CD4-positive, alpha-beta T cell treated with Interleukin-17A for 1 hour (primary cell): Measurements from ENCODE around the gene TENM4.

ENCODE experiments used
- DNase-seq: peaks from one replicate; pipeline ENCODE4 v3.0.0-alpha.2; 2020

TENM4 gene

DNA sequence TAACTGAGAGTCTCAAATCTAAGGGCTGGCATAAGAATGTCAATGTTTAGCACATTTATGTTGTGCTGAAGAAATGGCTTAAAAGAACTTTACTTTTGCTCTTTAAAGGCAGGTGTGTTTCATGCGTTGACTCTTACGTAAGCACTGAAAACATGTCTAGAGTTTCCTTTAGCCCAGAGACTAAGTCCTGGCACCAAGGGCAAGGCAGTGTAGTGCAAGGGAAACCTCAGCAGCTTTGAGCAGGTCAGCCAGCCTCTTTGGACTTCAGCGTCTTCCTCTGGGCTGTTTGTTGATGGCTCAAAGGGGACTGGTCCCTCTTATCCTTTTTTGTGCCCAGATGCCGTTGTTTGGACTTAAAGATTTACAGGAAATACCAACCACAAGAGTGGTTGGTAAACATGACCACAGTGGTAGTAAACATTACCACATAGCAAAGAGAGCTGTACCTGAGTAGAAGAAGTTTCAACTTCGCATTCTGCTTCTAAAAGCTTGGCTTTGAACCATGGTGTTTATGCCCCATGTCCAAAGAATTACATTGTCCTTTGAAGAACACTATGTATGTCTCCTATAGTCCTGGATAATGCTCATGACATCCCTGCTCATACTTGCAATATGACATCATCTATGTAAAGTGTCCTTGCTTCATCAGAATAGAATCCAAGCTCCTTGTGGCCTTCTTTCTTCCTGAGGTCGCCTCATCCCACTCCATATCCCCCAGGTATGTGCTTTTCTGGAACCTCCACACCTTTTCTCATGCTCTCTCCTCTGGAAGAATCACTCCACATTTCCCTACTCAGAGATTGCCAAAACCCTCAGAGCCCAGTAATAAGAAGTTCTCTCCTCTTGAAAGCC lies 23.5 kb downstream of the TENM4 start:
- no peak for DNase-seq

DNA sequence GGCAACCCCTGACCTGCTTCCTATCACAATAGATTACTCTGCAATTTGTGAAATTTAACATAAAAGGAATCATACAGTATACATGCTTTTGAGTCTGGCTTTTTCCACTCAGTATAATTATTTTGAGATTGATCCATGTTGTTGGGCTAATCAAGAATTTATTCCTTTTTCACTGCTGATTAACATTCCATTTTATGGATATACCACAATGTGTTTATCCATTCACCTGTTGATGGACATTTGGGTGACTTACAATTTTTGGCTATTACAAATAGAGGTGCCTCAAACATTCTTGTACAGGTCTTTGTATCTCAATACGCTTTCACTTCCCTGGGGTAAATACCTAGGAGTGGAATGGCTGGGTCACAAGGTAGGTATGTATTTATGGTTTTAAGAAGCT lies 24.9 kb downstream of the TENM4 start:
- no peak for DNase-seq

GRCh38 chr11:79415411-79415810 lies 25.4 kb downstream of the TENM4 start:
- no peak for DNase-seq

- DNase-seq = no peak
These were observed 26.0 kb downstream of the TENM4 start for GRCh38 chr11:79414644-79415317.

- no peak for DNase-seq
These were observed 26.8 kb downstream of the TENM4 start for GRCh38 chr11:79414041-79414440.

GRCh38 chr11:79413268-79413667 lies 27.6 kb downstream of the TENM4 start:
- DNase-seq = no peak

GRCh38 chr11:79412761-79413160 lies 28.1 kb downstream of the TENM4 start:
- no peak for DNase-seq

- DNase-seq = no peak
These were observed 31.5 kb downstream of the TENM4 start for GRCh38 chr11:79409330-79409729.

GRCh38 chr11:79406376-79406775 lies 34.5 kb downstream of the TENM4 start:
- DNase-seq = no peak

DNA sequence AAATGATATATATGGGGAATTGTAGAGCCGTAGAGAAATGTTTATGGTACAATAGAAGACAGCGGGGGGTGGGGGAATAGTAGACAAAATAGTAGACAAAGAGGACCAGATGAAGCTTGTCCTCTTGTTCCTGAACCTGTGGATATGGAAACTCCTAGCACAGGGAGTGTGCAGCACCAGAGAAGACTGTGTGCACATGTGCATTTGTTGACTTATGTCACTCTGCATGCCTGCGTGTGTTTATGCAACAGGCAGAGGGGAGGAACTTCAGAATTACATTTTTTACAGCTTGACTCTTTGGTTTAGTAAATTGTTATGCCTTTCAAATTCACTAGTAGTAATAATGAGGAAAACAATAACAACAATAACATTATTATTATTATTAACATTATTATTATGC lies 36.0 kb downstream of the TENM4 start:
- no peak for DNase-seq

DNA sequence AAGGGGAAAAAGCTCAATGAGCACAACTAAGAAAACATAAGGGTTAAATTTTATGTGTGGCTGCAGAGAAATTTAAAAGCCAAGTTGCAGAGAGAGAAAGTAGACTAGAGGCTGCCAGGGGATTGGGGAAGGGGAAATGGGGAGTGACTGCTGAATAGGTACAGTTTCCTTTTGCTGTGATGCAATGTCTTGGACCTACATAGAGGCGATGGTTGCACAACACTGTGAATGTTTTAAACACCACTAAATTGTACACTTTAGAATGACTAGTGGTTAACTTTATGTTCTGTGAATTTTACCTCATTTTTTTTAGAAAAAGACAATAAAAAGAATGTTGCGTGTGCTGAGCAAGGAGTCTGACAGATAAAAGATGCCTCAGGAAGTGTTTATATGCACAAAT lies 36.5 kb downstream of the TENM4 start:
- DNase-seq = no peak

GRCh38 chr11:79403839-79404238 lies 37.0 kb downstream of the TENM4 start:
- DNase-seq = no peak

DNA sequence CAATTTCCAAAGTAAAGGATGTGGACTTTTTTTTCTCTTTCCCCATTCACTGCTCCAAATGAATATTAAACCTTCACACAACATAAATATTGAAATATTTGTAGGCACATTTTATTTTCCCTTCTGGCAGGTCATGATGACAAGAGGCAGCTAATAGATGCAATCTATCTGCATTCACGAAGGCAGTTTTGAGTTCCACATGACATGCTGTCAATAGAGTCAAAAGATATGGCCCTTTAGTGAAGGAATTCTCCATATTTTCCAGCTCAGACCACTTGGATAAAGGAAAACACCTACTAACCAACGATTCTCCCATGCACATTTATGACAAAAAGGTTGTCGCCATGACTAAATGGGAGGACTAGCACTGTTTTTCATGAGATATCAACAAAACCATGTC lies 37.9 kb downstream of the TENM4 start:
- no peak for DNase-seq

GRCh38 chr11:79400717-79401330 lies 40.0 kb downstream of the TENM4 start:
- no peak for DNase-seq

GRCh38 chr11:79400206-79400605 lies 40.6 kb downstream of the TENM4 start:
- DNase-seq = no peak

DNA sequence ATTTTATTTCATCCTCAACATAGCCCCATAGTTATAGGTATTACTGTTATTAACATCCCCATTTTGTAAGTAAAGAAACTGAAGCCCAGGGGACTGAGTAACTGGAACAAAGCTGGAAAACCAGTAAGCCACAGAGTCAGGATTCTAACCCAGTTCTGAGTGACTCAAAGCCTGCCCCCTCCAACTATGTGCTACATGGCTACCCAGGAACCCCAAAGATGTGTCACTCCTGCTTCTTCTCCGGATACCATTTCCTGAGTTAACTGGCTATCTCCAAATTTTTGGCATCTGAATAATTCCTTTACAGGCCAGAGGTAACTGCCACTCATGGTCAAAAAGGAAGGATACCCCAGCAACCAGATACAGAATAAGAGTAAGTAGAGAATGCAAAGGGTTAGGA lies 43.6 kb downstream of the TENM4 start:
- DNase-seq = no peak

DNA sequence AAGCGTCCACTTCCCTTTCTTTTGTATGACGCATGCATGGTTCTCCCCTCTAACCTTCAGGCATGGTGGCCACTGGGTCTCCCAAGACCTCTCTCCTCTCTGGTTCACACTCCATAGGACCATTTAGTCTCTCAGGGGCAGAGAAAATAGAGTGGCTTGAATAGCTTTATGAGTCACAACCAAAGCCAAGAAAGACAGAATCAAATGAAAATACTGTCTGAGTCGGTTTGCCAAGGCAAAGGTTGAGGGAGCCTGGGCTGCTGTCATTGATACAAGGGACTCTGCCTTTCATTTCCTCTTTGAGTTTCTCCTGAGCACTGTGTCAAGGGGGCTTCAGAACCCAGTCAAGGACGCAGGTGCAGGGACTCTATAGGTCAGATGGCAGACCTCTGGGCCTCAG lies 44.2 kb downstream of the TENM4 start:
- DNase-seq = no peak

GRCh38 chr11:79396001-79396400 lies 44.8 kb downstream of the TENM4 start:
- DNase-seq = no peak

GRCh38 chr11:79393362-79394043 lies 47.3 kb downstream of the TENM4 start:
- no peak for DNase-seq

DNA sequence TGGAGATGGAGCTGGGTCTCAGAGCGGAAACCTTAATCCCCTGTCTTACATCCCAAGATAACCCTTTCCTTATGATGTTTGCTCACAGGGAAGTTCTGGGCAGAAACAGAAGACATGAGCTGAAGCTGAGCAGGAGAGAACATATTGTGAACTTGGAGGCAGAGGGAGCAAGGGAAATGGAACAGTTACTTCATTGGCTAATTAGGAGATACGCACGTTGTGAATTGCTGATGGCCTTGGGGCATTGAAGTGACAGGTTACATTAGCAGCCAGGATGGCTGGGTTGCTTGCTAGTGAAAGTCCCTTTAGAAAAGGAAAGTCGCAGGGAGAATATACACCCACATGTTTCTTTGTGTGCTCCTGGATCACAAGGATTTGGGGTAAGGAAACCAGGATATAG lies 48.7 kb downstream of the TENM4 start:
- DNase-seq = no peak

- DNase-seq = no peak
These were observed 49.9 kb downstream of the TENM4 start for GRCh38 chr11:79390923-79391322.

- no peak for DNase-seq
These were observed 50.4 kb downstream of the TENM4 start for GRCh38 chr11:79390477-79390876.

- no peak for DNase-seq
These were observed 52.6 kb downstream of the TENM4 start for GRCh38 chr11:79388201-79388600.

DNA sequence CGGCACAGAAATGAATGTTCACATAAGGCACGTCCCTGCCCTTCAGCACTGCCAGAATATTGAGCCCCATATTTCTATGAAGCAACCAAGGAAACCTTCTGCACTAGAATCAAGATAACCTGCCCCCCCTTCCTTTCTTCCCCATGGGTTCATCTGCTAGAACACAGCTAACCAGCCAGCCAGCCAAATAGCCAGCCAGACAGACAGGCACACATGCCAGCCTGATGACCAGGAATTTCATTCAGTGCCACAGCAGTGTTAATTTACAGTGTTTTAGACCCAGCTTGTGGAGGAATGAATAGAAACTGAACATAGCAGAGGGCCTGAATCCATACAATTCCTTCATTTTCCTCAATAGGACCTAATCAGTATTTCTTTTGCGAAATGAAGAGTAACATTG lies 57.0 kb downstream of the TENM4 start:
- DNase-seq = no peak
